ENCODE measurements around the gene EP300.

GRCh38 chr22:41092847-41093411 lies 537 bp downstream of the EP300 start:
- no peak for TF ChIP-seq CTCF (IDR thresholded peaks at IDR 0.05)
- TF ChIP-seq POLR2A (IDR thresholded peaks at IDR 0.05) = no peak

All from testis (tissue), 2 donors.